Measurements from ENCODE around the gene RNF123.
A peak's percentile ranks its signal among the peaks of the same experiment; 100 is the strongest.

Gene RNF123

DNA sequence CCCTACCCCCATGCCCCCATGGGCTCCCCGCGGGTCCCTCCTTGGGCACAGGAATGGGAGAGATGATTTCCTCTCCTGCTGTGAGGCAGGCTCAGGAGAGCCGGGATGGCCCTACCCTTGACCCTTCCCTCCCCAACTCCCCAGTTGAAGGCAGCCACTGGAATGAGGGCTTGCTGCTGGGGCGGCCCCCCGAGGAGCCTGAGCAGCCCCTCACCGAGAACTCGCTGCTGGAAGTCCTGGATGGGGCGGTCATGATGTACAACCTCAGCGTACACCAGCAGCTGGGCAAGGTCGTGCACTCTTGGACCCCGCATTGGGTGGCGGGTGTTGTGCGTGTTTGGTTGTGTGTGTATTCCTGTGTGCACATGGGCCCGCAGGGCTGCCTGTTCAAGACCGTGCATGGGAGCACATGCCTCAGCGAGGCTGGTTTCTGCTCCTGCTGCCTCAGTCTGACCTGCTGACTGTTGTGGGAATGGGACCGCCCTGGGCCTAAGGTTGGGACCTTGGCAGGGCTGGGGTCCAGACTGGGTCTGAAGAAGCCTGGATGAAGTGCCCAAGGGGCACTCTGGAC, 16.1 kb downstream of the RNF123 start:
- no peak for DNase-seq

DNA sequence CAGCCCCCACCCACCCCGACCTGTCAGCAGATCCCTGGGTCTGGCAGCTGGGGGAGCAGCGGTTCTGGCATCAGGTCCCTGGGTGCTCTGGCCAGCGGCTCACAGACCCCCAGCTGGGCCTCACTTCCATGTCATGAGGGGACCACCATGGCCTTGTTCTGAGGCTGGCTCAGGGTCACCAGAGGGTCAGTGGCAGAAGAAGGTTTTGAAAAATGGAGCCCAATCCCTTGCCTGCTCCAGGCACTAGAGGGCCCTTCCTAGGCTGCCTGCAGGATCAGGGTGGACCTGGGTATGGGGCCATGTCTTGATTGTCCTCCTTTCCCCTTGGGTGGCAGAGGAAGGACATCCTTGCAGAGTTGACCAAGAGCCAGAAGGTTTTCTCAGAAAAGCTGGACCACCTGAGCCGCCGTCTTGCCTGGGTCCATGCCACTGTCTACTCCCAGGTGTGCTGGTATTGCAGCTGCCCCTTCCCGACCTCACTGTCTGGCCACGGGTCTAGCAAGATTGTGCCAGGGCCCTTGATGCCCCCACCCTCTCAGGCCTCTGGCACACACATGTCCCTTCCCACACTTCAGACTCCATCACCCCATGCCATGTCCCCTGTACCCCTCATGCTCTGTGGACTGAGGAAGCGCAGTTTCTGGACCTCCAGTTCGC, 17.2 kb downstream of the RNF123 start:
- DNase-seq: no peak

DNA sequence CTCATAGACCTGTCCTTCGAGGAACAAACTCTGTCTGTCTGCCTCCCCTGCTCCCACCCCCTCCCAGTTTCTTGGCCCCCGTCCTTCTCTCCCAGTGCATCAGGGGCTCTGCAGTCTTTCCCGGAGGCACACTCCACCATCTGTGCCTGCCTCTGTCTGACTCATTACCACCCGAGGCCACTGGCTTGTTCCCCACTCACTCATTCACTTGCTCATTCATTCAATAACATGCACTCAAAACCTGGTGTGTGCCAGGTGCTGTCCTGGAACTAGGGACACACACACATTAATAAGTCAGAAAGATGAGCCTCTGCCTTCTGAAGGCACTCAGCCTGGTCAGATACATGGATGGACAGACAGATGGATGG, 17.7 kb downstream of the RNF123 start:
- no peak for DNase-seq

DNA sequence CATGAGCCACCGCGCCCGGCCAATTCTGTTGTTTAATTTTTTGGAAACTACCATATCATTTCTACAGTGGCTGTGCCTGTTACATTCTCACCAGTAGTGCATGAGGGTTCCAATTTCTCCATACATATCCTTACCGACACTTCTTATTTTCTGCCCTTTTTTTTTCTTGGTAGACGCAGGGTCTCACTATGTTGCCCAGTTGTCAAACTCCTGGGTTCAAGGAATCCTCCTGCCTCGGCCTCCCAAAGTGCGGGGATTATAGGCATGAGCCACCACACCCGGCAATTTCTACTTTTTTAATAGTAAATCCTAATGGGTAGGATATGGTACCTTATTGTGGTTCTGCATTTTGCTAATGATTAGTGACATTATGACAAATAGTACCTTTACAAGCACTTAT, 20.5 kb downstream of the RNF123 start:
- no peak for DNase-seq

DNA sequence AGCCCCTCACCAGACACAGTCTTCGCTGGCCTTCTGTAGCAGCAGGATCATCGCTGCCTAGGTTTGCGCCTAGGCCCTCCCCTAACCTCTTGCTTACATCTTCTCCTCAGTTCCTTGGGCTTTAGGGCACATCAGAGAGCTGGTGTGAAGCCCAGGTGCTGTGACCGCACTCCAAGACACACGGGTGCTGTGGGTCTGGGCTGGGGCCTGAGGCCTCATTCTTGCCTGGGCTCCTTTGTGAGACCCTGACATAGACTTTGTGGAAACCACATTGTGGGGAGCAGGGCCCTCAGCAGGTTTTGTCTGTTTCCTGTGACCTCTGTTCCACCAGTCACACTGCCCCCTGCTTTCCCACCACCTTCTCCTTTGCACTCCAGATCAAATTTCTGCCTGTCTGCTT, 22.1 kb downstream of the RNF123 start:
- no peak for DNase-seq

DNA sequence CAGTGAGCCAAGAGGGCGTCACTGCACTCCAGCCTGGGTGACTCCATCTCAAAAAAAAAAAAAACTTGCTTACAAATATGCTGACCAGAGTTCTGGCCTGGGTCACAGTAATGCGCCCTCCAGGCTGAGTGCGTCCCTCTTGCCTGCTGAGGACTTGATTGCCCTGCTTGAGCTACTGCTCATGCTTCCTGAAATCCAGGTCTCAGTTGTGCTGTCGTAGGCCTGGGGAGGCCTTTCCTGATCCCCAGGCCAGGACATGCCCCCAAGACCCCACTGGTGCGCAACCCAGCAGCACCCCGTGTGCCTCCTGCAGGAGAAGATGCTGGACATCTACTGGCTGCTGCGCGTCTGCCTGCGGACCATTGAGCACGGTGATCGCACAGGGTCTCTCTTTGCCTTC, 22.8 kb downstream of the RNF123 start:
- DNase-seq: no peak

DNA sequence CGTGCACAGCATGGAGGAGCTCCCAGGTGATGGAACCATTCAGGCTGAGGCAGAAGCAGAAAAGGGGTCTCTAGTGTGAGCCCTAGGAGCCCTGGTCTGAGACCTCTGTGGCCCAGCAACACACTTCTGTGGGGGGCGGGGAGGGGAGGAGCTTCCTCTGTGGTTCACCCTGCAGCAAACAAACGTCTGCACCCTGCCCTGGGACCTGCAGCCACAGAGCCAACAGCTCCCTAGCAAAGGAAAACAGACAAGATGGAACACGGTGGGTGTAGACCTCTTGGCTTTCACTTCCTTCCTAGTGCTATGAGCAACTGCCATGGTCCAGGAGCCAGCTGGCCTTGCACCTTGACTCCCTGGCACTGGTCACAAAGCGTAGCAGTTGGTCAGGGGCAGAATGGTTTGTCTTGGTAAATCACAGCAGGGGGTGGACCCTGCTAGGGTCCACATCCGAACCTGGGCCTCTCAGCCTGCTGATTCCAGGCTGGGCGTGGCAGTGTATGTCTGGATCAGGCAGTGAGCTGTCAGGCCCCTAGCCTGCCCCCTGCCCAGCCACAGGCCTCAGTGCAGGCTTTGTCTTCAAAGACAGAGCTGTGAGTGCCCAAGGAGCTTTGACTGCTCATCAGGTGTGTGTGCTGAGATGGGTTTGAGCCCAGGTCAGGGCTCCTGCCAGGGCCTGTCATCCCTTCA, 23.4 kb downstream of the RNF123 start:
- DNase-seq: no peak

DNA sequence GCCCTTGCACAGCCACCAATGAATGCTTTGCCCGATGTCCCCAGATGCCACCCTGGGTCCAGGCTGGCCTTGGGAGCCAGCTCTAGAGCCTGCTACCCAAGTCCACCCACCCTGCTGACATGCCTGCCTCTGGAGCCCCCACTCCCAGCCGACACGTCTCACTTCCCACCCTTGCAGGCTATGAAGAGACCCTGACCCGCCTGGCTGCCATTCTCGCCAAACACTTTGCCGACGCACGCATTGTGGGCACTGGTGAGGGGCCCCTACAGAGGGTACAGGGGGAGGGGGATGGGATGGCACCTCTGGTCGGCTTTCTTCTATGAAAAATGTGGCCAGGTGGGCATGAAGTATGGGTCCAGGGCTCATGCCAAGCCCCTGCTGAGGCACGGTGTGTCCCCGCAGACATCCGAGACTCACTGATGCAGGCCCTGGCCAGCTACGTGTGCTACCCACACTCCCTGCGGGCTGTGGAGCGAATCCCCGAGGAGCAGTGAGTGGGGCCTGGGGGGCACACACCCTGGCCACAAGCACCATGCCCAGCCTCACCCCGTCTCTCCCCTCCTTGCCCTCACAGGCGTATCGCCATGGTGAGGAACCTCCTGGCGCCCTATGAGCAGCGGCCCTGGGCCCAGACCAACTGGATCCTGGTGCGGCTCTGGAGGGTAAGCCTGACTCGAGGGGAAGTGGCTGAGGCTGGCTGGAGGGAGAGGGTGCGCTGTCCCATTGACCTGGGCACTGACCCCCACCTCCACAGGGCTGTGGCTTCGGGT, 24.2 kb downstream of the RNF123 start:
- DNase-seq: no peak

DNA sequence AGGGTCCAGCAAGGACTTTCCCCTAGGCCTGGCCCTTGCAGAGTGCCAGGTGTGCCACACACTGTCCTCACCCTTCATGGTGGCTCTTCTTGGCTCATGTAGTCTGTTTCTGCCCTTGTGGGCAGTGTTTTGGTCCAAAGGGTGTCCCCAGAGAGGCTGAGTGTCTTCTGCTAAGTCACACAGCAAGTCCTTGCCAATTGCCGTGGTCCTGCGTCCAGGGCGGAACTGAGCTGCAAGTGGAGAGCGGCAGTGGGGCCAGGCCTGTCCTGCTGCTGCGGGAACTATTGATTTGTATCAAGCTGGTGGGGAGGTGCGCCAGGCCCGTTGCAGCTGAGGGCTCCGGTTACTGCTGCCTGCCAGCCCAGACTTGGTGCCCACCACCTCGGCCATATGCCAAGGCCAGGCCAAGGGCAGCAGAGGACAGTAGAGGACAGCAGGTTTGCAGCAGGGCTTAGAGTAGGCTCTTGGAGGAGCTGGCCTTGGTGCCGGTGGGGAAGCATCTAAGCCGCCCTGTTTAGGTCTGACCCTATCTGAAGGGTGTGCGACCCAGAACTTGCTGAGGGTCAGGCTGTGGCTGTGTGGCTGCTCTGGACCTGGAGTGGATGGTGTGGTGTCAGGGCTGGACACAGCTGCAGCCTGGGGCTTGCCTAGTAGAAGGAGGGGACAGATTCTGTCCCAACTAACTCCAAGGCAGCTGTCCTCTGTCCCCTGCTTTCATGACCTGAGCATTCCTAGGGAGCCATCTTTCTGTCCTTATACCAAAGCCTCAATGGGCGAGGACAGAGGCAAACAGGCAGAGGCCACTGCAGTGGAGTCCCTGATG, 25.6 kb downstream of the RNF123 start:
- DNase-seq: no peak

DNA sequence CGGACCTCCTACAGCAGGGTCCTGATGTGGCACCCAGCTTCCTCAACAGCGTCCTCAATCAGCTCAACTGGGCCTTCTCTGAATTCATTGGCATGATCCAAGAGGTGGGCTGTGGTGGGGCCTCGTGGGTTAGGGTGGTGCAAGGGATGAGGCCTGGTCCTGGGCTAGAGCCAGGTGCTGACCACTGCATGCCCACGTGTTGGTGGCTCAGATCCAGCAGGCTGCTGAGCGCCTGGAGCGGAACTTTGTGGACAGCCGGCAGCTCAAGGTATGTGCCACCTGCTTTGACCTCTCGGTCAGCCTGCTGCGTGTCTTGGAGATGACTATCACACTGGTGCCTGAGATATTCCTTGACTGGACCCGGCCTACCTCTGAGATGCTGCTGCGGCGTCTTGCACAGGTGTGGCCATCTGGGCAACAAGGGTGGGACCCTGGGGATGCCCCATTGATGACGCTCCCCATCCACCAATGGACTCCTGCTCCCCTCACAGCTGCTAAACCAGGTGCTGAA, 26.3 kb downstream of the RNF123 start:
- no peak for DNase-seq

DNA sequence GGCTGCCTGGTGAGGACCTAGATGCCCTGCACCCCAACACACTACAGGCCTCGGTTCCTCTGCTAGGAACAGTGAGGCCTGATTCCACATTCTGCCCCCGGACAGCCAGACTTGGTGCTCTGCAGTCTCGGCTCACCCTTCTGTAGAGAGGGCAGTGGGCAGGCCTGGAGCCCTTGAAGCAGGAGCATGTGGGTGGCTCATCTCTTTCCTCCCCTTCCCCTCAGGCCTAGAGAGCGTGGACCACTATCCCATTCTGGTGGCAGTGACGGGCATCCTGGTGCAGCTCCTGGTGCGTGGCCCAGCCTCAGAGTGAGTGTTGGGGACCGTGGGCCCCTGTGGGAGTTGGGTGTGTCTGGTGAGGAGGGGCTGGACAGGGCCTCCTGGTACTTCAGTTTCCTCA, 26.8 kb downstream of the RNF123 start:
- DNase-seq: no peak

DNA sequence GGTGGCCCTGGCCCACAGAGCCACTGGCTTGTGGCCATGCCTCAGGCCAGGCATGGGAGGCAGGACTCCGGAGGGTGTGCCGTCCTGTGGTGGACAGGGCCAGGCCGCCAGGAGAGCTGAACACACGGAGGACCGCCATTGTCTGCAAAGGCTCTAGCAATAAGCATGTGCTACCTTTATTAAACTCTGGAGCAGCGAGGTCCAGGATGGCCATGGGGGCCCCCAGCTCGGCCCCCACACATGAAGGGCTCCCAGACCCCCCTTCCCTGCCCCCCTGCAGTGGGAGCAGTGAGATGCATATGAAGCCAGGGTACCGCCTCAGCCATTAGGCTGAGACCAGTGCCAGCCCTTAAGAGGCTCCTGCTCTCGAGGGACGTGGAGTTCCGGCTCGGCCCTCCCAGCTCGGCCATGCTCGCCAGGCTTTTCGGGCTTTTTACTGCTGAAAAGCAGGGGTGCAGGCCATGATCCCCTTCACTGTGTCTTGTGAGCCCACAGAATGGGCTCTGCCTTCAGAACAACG, 27.4 kb downstream of the RNF123 start:
- no peak for DNase-seq

DNA sequence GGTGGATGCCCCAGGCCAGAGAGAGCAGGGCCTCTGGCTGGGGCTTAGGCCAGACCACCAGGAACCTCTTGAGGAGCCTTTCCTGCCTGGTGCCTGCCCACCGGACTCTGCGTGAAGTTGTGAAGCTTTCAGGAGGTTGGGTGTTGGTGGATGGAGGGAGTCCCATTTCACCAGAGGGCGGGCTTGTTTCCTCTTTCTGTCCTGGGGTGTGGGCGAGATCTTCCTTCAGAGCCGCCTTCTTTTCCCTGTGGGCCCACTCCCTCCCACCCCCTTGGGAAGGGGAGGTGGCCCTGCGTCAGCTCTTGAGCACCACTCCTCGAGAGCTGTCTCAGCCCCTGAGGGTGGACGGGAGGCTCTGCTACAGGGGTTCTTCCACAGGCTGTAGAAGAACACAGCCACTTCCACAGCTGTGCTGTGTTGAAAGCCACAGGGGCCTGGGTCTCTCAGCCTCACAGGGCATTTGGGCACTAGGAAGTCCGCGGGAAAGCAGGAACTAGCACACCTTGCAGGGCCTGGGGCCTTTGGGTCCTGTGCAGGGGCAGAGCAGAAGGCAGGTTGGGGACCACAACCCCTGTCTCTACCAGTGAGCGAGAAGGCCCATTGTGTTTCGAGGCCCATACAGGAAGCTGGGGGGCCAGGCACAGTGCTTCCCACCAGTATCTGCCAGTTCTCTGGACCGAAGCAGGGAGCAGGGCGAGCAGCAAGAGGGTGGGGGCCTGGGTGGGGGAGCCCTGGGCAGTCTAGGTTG, 28.0 kb downstream of the RNF123 start:
- DNase-seq: no peak

DNA sequence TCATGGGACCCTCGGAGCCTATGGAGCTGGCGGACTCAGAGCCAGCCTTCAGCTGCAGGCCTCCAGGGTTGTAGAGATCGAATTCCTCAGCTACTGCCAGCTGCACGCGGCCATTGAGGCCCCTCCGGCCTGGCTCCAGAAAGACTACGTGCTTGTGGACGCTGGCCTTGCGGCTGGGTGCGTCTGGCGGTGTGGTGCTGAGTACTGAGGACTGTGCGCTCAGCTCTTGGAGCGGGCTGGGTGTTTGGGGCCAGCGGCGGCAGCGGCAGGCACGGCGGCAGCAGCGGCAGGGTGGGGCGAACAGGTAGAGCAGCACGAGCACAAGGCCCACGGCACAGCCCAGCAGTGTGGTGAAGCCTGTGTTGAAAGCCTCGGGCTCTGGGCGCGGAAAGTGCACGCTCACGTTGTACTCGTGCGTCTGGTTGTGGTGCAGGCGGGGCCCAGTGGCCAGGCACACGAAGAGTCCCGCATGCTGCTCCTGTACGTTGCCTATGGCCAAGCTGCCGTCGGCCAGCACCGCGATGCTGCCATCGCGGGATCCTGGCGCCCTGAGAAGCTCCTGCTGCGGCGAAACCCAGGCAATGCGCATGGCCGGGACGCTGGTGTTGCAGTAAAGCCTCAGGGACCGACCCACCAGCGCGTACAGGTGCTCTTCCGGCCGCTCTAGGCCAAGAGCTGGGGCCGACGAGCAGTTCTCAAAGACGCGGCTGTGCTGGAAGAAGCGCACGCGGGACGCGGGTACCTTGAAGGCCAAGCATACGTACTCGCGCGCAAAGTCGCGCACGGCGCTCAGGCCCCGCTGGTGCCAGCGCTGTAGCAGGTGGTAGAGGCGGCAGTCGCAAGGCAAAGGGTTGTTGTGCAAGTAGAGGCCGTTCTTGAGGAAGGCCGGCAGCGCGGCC, 28.9 kb downstream of the RNF123 start:
- no peak for DNase-seq

DNA sequence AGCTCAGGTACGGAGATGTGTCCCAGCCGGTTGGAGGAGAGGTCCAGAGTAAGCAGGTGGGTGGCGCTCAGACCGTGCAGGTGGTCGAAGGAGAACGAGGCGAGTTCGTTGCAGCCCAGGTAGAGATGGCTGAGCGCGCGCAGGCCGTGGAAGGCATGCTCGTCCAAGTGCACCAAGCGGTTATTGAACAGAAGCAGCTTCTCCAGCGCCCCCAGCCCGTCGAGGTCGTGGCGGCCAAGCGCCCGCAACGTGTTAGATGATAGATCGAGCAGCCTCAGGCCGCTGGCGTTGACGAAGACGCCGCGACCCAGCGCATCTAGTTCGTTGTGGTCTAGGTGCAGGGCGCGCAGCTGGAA, 29.5 kb downstream of the RNF123 start:
- DNase-seq: no peak

DNA sequence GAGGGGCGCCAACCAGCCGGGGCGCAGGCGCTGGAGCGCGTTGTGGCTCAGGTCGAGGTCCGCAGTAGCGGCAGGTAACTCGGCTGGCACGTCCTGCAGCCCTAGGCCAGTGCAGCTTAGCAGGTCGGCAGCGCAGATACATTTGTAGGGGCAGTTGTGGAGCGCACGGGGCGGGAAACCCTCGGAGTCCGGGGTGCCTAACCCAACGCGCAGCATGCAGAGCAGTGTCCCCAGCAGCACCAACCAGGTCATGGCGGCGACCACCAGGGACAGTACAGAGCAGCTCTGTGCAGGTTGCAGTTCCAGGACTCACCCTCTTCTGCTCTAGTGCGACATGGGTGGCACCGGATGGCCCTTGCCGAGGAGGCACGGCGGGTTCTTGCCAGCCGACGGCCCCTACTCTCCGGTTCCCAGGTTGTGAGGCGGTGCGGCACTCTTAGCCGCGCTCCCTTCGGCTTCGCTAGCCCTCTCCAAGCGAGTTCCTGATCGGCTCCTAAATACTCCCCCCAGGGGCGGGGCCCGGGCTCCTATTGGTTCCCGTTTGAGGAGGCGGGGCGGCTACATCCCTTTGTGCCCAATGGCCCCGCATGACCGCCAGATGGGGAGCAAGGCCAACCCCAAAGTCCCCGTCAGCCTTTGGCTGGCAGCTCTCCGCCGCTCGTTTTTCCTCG, 30.0 kb downstream of the RNF123 start, which contains the start of gene AMIGO3:
Gene AMIGO3 (minus strand): TSS at position 471 of the 671 bp plus-strand sequence. CDS start 219 bp downstream, at position 252.
- peak; percentile 72 to 77 (median 76) for DNase-seq

DNA sequence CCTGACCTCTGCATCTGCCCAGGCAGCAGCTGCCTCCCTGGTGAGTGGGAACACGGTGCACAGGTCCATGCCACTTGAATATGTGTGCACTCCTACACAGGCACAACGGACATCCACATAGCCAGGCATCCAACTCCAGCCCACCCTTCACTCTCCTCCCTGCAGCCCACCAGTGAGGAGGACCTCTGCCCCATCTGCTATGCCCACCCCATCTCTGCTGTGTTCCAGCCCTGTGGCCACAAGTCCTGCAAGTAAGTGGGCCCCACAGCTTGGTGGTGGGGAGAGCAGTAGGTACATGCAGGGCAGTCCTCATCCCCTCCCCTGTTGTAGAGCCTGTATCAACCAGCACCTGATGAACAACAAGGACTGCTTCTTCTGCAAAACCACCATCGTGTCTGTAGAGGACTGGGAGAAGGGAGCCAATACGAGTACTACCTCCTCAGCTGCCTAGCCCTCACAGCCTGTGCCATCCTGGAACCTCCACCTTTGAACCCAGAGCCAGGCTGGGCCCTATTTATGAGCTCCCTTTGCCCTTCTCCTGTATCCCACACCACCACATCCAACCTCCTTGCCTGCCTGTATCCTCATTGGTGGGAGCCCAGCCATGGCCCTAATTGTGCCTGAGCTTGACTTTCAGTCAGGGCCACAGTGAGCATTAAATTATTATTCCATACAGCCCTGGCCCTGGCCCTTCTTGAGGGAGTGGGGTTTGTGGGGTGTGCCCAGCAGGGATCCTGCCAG, 31.7 kb downstream of the RNF123 start:
- DNase-seq: no peak

DNA sequence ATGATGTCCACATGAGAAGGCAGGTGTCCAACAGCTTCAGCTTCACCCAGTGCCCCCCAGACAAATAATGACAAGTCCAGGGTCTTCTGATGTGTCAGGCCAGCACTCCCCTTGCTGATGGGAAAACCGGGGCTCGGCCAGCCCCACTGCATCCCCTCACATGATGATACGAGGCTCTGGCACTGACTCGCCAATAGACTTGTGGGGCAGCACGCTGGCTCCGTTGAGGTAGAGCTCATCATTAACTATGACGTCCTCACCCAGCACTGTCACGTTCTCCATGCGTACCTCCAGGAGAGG, 32.2 kb downstream of the RNF123 start:
- no peak for DNase-seq

All from activated CD4-positive, CD25-positive, alpha-beta regulatory T cell (primary cell).